NAMALWA (cell line): ENCODE measurements around the gene KIAA2012.

Source experiments
- DNase-seq: peaks from one replicate; pipeline ENCODE4 v3.0.0-alpha.2; 2015; ENCODE audit warnings: low spot score

Gene KIAA2012

GRCh38 chr2:202072737-202073401 lies at the start of gene KIAA2012:
TSS of gene KIAA2012 (plus strand) at chr2:202073255. CDS start at chr2:202073628, 373 bp downstream.
- DNase-seq, result no peak

- DNase-seq, result no peak
Measured at GRCh38 chr2:202023904-202024266, 49.2 kb upstream of the KIAA2012 start.

GRCh38 chr2:202024871-202025270 lies 48.2 kb upstream of the KIAA2012 start:
- no peak for DNase-seq

- no peak for DNase-seq
Measured at GRCh38 chr2:202025816-202026215, 47.2 kb upstream of the KIAA2012 start.

GRCh38 chr2:202026507-202026906 lies 46.5 kb upstream of the KIAA2012 start:
- DNase-seq, result no peak

- no peak for DNase-seq
Measured at GRCh38 chr2:202030691-202031090, 42.4 kb upstream of the KIAA2012 start.

- DNase-seq, result no peak
Measured at GRCh38 chr2:202031246-202031951, 41.7 kb upstream of the KIAA2012 start.

- no peak for DNase-seq
Measured at GRCh38 chr2:202032846-202033316, 40.2 kb upstream of the KIAA2012 start.

GRCh38 chr2:202033317-202034248 lies 39.5 kb upstream of the KIAA2012 start, which contains the start of gene FZD7:
TSS of gene FZD7 (plus strand) at chr2:202033855. CDS start at chr2:202034648, 793 bp downstream.
- peak; percentile 89 for DNase-seq

- DNase-seq, result no peak
Measured at GRCh38 chr2:202034249-202035088, 38.6 kb upstream of the KIAA2012 start.

GRCh38 chr2:202035089-202035940 lies 37.7 kb upstream of the KIAA2012 start:
- DNase-seq, result no peak

- no peak for DNase-seq
Measured at GRCh38 chr2:202035941-202036372, 37.1 kb upstream of the KIAA2012 start.

- DNase-seq, result no peak
Measured at GRCh38 chr2:202036601-202037037, 36.4 kb upstream of the KIAA2012 start.

- no peak for DNase-seq
Measured at GRCh38 chr2:202037086-202037485, 36.0 kb upstream of the KIAA2012 start.

- no peak for DNase-seq
Measured at GRCh38 chr2:202038471-202039277, 34.4 kb upstream of the KIAA2012 start.

GRCh38 chr2:202039278-202040078 lies 33.6 kb upstream of the KIAA2012 start:
- peak; percentile 8 for DNase-seq

GRCh38 chr2:202040079-202040844 lies 32.8 kb upstream of the KIAA2012 start:
- no peak for DNase-seq

GRCh38 chr2:202042444-202042843 lies 30.6 kb upstream of the KIAA2012 start:
- DNase-seq, result no peak
